Measurements from ENCODE around the gene SELENOW. TPM values are rescaled to one million over a fixed set of nuclear protein-coding genes. Genes with fewer than 3 reads are reported as not detected.

SELENOW gene
- total RNA-seq = 100 to 1,000 TPM; 487 to 722 (median 609) TPM

GRCh38 chr19:47778049-47778953 lies at the start of gene SELENOW:
Gene SELENOW, plus strand, starts transcription at chr19:47778703. Its CDS starts 83 bp downstream, at chr19:47778786.
- peak within 1 kb of the TSS; percentile 98 for H3K4me3 ChIP-seq (ENCODE audit: low read depth, poor library complexity, severe bottlenecking)
- WGBS, 2 donors = 0% methylated on average over 50 of the region's 65 CpGs
- intact Hi-C loops (cut with DNase I; ENCODE audit: low total_unique reads) = no loop called here
- TF ChIP-seq, protein P1, sequence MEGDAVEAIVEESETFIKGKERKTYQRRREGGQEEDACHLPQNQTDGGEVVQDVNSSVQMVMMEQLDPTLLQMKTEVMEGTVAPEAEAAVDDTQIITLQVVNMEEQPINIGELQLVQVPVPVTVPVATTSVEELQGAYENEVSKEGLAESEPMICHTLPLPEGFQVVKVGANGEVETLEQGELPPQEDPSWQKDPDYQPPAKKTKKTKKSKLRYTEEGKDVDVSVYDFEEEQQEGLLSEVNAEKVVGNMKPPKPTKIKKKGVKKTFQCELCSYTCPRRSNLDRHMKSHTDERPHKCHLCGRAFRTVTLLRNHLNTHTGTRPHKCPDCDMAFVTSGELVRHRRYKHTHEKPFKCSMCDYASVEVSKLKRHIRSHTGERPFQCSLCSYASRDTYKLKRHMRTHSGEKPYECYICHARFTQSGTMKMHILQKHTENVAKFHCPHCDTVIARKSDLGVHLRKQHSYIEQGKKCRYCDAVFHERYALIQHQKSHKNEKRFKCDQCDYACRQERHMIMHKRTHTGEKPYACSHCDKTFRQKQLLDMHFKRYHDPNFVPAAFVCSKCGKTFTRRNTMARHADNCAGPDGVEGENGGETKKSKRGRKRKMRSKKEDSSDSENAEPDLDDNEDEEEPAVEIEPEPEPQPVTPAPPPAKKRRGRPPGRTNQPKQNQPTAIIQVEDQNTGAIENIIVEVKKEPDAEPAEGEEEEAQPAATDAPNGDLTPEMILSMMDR (IDR thresholded peaks at IDR 0.05) = no peak
- peak in 1 of 2 donors; percentile 80 for TF ChIP-seq POLR2A (IDR thresholded peaks at IDR 0.05)
- peak; percentile 66 to 95 for DNase-seq (ENCODE audit: low spot score in 2 of 2)

- TF ChIP-seq, protein P1 (IDR thresholded peaks at IDR 0.05) = no peak
- TF ChIP-seq POLR2A (IDR thresholded peaks at IDR 0.05) = no peak
- WGBS, 2 donors = 7 to 13% methylated on average over 8 to 9 of the region's 9 CpGs
- no peak overlapping the region for H3K4me3 ChIP-seq (ENCODE audit: low read depth, poor library complexity, severe bottlenecking)
- DNase-seq (ENCODE audit: low spot score in 2 of 2) = peak; percentile 60 to 92
- intact Hi-C loops (cut with DNase I; ENCODE audit: low total_unique reads) = no loop called here
These were observed 49.1 kb upstream of the SELENOW start for GRCh38 chr19:47729468-47729798.

DNA sequence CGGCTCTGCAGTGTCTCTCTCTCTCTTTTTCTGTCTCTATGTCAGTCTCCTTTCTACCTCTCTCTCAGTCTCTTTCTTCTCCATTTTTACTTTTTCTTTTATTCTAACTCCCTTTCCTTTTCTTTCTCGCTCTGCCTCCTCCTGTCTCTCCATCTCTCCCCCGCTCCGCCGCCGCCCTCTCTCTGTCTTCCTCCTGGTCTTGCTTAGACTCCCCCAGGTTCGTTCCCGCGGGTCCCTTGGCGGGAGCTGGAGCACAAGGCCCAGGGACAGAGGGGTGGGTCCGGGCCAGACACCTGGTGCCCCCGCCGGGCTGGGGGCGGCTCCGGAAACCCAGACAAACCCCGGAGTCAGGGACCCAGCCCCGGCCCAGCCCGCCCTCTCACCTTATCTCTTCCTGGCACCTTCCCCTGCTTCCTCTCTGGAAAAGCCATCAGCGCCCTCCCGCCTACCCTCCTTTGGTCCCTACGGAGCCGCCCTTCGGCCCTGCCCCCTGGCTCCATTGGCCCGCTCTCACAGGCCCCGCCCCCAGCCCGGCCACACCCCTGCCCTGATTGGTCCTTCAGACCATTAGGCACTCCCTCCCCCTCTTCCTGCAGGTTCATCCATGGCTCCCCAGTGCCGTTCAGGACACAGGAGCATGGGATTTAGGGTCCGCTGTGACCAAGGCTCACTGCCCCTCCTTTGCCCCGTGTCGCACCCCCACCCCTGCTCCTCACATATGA lies 48.5 kb upstream of the SELENOW start:
- peak; percentile 65 to 94 for DNase-seq (ENCODE audit: low spot score in 2 of 2)
- intact Hi-C loops (cut with DNase I; ENCODE audit: low total_unique reads) = no loop called here
- no peak overlapping the region for H3K4me3 ChIP-seq (ENCODE audit: low read depth, poor library complexity, severe bottlenecking)
- TF ChIP-seq POLR2A (IDR thresholded peaks at IDR 0.05) = no peak
- TF ChIP-seq, protein P1 (IDR thresholded peaks at IDR 0.05) = no peak
- WGBS, 2 donors = 25 to 28% methylated on average over 28 to 30 of the region's 30 CpGs

DNA sequence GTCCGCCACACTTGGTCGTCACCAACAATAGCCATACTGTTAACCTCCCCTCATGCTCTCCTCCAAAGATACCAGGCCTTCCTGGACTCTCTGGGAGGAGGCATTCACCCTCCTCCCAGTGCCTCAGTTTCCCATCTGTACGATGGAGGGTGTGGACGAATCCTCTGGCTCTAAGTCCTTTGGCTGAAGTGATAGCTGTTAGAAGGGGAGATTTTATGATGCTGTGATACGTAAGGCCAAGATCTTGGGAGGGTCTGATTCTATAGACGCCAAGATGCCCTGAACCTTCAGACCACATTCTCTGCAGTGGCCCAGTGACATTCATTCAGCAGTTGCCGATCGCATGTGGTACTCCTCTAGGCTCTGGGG lies 48.0 kb upstream of the SELENOW start:
- no peak overlapping the region for H3K4me3 ChIP-seq (ENCODE audit: low read depth, poor library complexity, severe bottlenecking)
- TF ChIP-seq, protein P1 (IDR thresholded peaks at IDR 0.05) = no peak
- no peak for TF ChIP-seq POLR2A (IDR thresholded peaks at IDR 0.05)
- intact Hi-C loops (cut with DNase I; ENCODE audit: low total_unique reads) = no loop called here
- DNase-seq (ENCODE audit: low spot score in 2 of 2) = no peak
- 83 to 87% methylated on average over 8 of the region's 8 CpGs for WGBS, 2 donors

- intact Hi-C loops (cut with DNase I; ENCODE audit: low total_unique reads) = no loop called here
- 90 to 94% methylated on average over 8 of the region's 8 CpGs for WGBS, 2 donors
These were observed 47.6 kb upstream of the SELENOW start for GRCh38 chr19:47730910-47731309.

More at GRCh38 chr19:47730910-47731309, 47.6 kb upstream of the SELENOW start:
- H3K4me3 ChIP-seq (ENCODE audit: low read depth, poor library complexity, severe bottlenecking) = no peak overlapping the region
- no peak for TF ChIP-seq POLR2A (IDR thresholded peaks at IDR 0.05)
- TF ChIP-seq, protein P1 (IDR thresholded peaks at IDR 0.05) = no peak
- DNase-seq (ENCODE audit: low spot score in 2 of 2) = no peak

Data from lower leg skin (tissue), 4 donors.